LNCAP (cell line): ENCODE results near the gene DIPK1C.

Source experiments
- TF ChIP-seq, protein P1 (sequence below): fragments of 450-650 bp; IDR thresholded peaks from 2 replicates; pipeline ENCODE4 v1.5.1; 2017; ENCODE audit warnings: mild to moderate bottlenecking

DIPK1C gene

DNA sequence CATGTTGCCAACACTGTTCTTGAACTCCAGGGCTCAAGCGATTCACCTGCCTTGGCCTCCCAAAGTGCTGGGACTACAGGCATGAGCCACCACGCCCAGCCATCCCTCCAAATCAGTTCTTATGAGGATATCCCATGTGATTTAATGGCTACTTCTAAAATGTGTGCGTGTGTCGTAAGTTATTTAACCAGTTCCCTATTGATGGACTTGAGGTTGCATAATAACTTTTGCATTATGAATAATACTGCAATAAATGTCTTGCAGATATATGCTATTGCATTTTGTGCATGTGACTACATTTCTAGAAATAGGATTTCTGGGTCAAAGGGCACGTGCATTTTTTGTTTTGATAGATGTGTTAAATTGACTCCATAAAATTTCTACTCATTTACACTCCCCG lies 19.0 kb downstream of the DIPK1C start:
- TF ChIP-seq, protein P1, sequence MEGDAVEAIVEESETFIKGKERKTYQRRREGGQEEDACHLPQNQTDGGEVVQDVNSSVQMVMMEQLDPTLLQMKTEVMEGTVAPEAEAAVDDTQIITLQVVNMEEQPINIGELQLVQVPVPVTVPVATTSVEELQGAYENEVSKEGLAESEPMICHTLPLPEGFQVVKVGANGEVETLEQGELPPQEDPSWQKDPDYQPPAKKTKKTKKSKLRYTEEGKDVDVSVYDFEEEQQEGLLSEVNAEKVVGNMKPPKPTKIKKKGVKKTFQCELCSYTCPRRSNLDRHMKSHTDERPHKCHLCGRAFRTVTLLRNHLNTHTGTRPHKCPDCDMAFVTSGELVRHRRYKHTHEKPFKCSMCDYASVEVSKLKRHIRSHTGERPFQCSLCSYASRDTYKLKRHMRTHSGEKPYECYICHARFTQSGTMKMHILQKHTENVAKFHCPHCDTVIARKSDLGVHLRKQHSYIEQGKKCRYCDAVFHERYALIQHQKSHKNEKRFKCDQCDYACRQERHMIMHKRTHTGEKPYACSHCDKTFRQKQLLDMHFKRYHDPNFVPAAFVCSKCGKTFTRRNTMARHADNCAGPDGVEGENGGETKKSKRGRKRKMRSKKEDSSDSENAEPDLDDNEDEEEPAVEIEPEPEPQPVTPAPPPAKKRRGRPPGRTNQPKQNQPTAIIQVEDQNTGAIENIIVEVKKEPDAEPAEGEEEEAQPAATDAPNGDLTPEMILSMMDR: no peak

DNA sequence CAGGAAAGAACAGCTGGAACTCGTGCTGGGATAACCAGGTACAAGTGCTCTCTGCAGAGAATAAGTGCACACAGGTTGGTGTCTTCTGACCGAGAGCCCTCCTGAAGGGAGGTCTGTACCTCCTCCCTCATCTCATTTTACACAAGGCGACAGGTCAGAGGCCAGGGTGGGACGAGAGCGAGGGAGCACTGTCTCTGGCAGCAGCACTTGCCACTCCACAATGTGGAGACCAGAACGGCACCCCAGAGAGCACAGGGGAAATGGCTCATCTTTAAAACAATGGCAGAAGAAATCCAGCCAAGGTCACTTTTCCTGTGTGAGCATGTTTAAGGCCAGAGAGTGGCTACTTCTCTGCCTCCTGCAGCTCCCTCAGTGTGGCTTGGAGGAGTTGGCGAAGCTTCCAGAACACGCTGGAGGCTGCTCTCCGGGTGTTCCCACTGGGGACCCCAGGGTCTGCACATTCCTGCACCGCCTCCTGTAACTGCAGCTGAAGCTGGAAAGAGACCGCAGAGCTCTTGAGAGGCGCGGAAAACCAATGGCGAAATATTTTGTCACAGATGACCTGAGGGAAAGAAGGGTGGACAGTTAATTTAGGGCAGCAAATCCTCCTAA lies 20.8 kb downstream of the DIPK1C start:
- TF ChIP-seq, protein P1: no peak

DNA sequence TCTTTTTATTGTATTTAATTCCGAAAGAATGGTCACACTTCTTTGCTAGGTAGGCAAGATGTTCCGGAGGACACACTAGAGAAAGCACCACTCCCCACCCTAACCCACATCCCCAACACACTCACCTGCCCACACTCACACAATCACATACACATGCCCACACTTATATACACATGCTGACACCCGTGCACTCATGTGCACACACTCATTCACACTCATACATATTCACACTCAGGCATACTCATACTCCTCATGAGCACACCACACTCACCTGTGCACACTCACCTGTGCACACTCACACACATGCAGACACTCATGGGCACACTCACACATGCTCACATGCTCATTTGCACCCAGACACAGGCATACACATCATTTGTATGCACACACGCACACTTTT lies 21.4 kb downstream of the DIPK1C start:
- TF ChIP-seq, protein P1: no peak

DNA sequence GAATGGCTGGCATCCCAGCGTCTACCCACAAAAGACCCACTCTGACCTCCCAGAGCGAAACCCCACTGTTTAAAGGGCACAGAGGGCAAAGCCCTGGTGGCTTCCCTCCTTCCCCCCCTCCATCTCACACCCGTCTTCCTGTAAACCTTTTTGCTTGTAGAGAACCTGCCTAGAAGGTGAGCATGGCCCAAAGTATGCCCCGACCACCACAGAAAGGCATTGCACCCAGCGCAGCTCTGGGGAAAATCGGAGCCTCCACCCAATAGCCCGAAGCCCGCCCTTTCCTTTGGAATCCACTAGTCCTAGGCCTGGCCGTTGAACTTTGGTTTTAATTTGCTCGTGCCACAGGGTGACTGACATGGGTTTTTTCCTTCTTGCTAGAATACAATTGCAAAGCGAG lies 22.6 kb downstream of the DIPK1C start:
- TF ChIP-seq, protein P1: no peak

DNA sequence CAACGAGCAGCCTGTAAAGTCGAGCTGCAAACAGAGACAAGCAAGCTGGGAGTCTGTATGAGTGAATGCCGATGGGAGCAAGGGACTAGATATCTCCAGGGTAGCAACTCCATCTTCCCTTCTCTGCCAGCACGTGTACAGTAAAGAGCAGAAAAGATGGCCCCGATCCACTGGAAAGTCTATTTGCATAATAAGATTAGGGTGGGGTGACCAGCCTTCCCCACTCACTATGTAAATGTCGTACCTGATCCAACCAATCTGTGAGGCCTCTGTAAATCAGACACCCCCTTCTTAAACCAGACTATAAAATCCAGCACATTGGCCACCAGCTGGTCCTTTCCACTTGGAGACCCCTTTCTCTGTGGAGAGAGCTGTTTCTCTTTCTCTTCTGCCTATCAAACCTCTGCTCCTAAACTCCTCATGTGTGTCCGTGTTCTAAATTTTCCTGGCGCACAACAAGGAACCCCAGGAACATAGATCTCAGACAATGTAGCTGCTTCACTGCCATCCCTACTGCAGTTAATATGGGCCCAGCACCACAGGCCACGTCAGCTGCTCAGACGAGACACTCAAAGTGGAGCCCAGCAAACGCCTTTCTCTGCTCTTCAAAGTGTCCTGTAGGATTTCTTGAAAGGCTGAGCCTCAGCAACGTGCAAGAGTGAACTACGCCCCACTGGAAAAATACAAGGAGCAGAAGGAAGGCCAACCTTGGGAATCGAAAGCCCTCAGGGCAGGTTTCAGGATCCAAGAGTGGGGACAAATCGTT lies 26.1 kb downstream of the DIPK1C start:
- TF ChIP-seq, protein P1: no peak

DNA sequence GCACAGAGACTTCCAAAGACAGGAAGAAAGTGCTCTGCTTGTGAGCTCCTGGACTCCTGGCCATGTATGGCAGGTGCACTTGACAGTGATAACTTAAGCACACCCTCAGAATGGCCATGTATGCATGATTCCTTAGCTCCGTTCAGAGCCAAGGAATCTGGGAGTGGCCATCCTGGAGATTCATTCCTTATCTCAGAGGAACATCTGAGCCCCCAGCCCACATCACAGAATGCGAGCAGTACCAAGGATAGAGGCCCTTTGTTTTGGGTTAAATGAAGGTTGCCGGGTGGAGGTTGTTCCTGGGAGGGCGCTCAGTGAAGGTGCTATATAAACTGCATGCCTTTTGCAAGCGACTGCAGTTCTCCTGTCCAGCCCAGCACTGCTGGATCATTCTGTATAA lies 26.9 kb downstream of the DIPK1C start:
- TF ChIP-seq, protein P1: no peak

DNA sequence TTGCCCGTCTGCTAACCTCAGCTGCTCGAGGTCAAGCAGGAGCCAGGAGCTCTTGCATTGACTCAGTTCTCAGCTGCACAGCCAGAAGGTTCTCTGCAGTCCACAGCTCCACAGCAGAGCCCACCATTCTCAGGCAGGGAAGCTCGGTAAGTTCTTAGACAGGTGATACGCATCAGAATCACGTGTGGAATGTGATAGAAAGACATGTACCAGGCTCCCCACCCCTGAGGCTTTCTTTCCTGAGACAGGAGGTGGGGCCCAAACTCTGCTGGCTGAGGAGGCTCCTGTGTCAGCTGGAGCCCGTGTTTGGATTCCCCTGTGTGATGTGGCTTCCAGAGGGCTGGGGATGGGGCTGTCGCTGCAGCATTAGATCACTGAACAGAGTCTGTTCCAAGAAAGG lies 28.0 kb downstream of the DIPK1C start:
- TF ChIP-seq, protein P1: no peak
